H1 (cell line): Measurements from ENCODE around the gene PRDM10. TPM values are rescaled to one million over a fixed set of nuclear protein-coding genes. Genes with fewer than 3 reads are reported as not detected.

Experiments
- CTCF ChIA-PET: fragments of 300-600 bp; sonication (Branson Sonifier 250); formaldehyde crosslinking; loops from one replicate; lab custom pipeline; 2021; ENCODE audit not compliant: partially characterized antibody; lab: Charles Lee
- POLR2A ChIA-PET: fragments of 300-600 bp; sonication (Branson Sonifier 250); formaldehyde crosslinking; loops from one replicate; lab custom pipeline; 2021; ENCODE audit warnings: inconsistent platforms; ENCODE audit not compliant: partially characterized antibody; lab: Charles Lee
- DNase-seq, 2 experiments: peaks; one replicate each; pipeline versions ENCODE4 v3.0.0 to v3.0.0-alpha.2; 2010 to 2022; ENCODE audit warnings: low spot score in 2 of 2, low read depth in 1 of 2, mixed read lengths in 1 of 2
- FAIRE-seq: peaks from 2 replicates; lab custom pipeline; 2011; peaks lifted over from hg19 to GRCh38; lab: Jason Lieb, UNC
- H2AFZ ChIP-seq: 2 replicates; pipeline ENCODE4 v1.8.1; 2012; ENCODE audit warnings: low read length, inconsistent platforms
- H2AK5ac ChIP-seq: 2 replicates; pipeline ENCODE4 v1.6.1; 2013; ENCODE audit warnings: low read depth, low read length
- H2BK120ac ChIP-seq: replicated peaks from 2 replicates; pipeline ENCODE3; 2013; ENCODE audit warnings: low read depth, low read length, inconsistent platforms
- H2BK12ac ChIP-seq: 2 replicates; pipeline ENCODE4 v1.6.1; 2013; ENCODE audit warnings: low read depth, low read length
- H2BK15ac ChIP-seq: 2 replicates; pipeline ENCODE4 v1.6.1; 2013; ENCODE audit warnings: low read length
- H2BK20ac ChIP-seq: 2 replicates; pipeline ENCODE4 v1.6.1; 2013; ENCODE audit warnings: low read length
- H2BK5ac ChIP-seq: 2 replicates; pipeline ENCODE4 v1.6.1; 2013; ENCODE audit warnings: low read depth, low read length
- H3K14ac ChIP-seq: 2 replicates; pipeline ENCODE4 v1.6.1; 2013; ENCODE audit warnings: inconsistent platforms; ENCODE audit not compliant: insufficient read length
- H3K18ac ChIP-seq: 2 replicates; pipeline ENCODE4 v1.6.1; 2013; ENCODE audit warnings: low read length; ENCODE audit errors: extremely low read depth
- H3K23ac ChIP-seq: 2 replicates; pipeline ENCODE4 v1.6.1; 2013; ENCODE audit warnings: inconsistent platforms; ENCODE audit not compliant: insufficient read length
- H3K23me2 ChIP-seq: 2 replicates; pipeline ENCODE4 v1.6.1; 2013; ENCODE audit warnings: low read depth, low read length
- H3K27ac ChIP-seq: 2 replicates; pipeline ENCODE4 v1.6.1; 2011; ENCODE audit warnings: low read depth, low read length, inconsistent platforms
- H3K27me3 ChIP-seq, 4 experiments: replicated peaks in 1 of 4; 1 replicate in 1 of 4; 2 replicates in 3 of 4; pipeline versions ENCODE4 v1.6.1 to v1.8.1; 2011 to 2013; ENCODE audit warnings: low read length in 3 of 4, mild to moderate bottlenecking in 3 of 4, inconsistent platforms in 2 of 4, mixed read lengths in 2 of 4, moderate library complexity in 1 of 4; ENCODE audit not compliant: control insufficient read depth in 3 of 4, insufficient read depth in 3 of 4; ENCODE audit errors: extremely low read depth in 1 of 4
- H3K36me3 ChIP-seq, 4 experiments: 2 replicates each; pipeline versions ENCODE4 v1.6.1 to v1.8.1; 2011 to 2013; ENCODE audit warnings: mild to moderate bottlenecking in 4 of 4, low read length in 3 of 4, moderate library complexity in 2 of 4, control low read depth in 1 of 4, inconsistent platforms in 1 of 4; ENCODE audit not compliant: insufficient read depth in 4 of 4, control insufficient read depth in 2 of 4
- H3K4ac ChIP-seq: replicated peaks from 2 replicates; pipeline ENCODE3; 2013; ENCODE audit warnings: low read length, low read depth, mixed read lengths, inconsistent platforms; ENCODE audit not compliant: insufficient read length
- H3K4me1 ChIP-seq, 4 experiments: replicated peaks in 1 of 4; 1 replicate in 1 of 4; 2 replicates in 3 of 4; pipeline versions ENCODE4 v1.6.1 to v1.8.1; 2011 to 2013; ENCODE audit warnings: low read length in 3 of 4, inconsistent platforms in 2 of 4, mixed read lengths in 1 of 4; ENCODE audit not compliant: insufficient read depth in 4 of 4, control insufficient read depth in 3 of 4
- H3K4me2 ChIP-seq, 2 experiments: 2 replicates each; pipeline versions ENCODE4 v1.6.1 to v1.8.1; 2011 to 2013; ENCODE audit warnings: low read depth in 2 of 2, low read length in 2 of 2, control low read depth in 1 of 2, inconsistent platforms in 1 of 2, mild to moderate bottlenecking in 1 of 2; ENCODE audit not compliant: insufficient read depth in 1 of 2
- H3K4me3 ChIP-seq, 4 experiments: fragments of 200-600, 300-600 bp in 1 of 4; sonication (generic), shearing (Covaris generic), sonication (Bioruptor Twin) in 1 of 4; 2 replicates each; pipeline versions ENCODE4 v1.5.1 to v1.8.1; 2011 to 2016; ENCODE audit warnings: low read length in 4 of 4, low read depth in 3 of 4, control low read depth in 2 of 4, inconsistent platforms in 2 of 4, mild to moderate bottlenecking in 2 of 4, mixed read lengths in 1 of 4, moderate library complexity in 1 of 4; ENCODE audit not compliant: insufficient read depth in 2 of 4; ENCODE audit errors: extremely low read depth in 1 of 4
- H3K56ac ChIP-seq: replicated peaks from 2 replicates; pipeline ENCODE3; 2013; ENCODE audit warnings: low read depth, mild to moderate bottlenecking, mixed read lengths, low read length, inconsistent platforms; ENCODE audit not compliant: insufficient read length
- H3K79me1 ChIP-seq: 2 replicates; pipeline ENCODE4 v1.6.1; 2013; ENCODE audit warnings: low read depth, low read length, control low read depth
- H3K79me2 ChIP-seq, 2 experiments: 2 replicates each; pipeline versions ENCODE4 v1.6.1 to v1.8.1; 2012 to 2013; ENCODE audit warnings: low read length in 2 of 2, mild to moderate bottlenecking in 2 of 2, inconsistent platforms in 1 of 2; ENCODE audit not compliant: insufficient read depth in 2 of 2, control insufficient read depth in 1 of 2
- H3K9ac ChIP-seq, 4 experiments: replicated peaks in 1 of 4; 1 replicate in 1 of 4; 2 replicates in 3 of 4; pipeline versions ENCODE4 v1.6.1 to v1.8.1; 2011 to 2013; ENCODE audit warnings: low read depth in 3 of 4, low read length in 3 of 4, control low read depth in 2 of 4, mild to moderate bottlenecking in 2 of 4, moderate library complexity in 2 of 4, inconsistent platforms in 1 of 4; ENCODE audit errors: extremely low read depth in 1 of 4
- H3K9me3 ChIP-seq, 2 experiments: 2 replicates each; pipeline versions ENCODE4 v1.6.1 to v1.8.1; 2012 to 2013; ENCODE audit warnings: mild to moderate bottlenecking in 2 of 2, moderate library complexity in 2 of 2, control low read depth in 1 of 2, inconsistent platforms in 1 of 2, low read depth in 1 of 2, low read length in 1 of 2, mixed read lengths in 1 of 2; ENCODE audit not compliant: insufficient read depth in 2 of 2
- H4K20me1 ChIP-seq, 2 experiments: replicated peaks in 1 of 2; 2 replicates each; pipeline versions ENCODE3 to v1.8.1; 2011 to 2013; ENCODE audit warnings: inconsistent platforms in 2 of 2, low read length in 2 of 2, mild to moderate bottlenecking in 1 of 2; ENCODE audit not compliant: insufficient read depth in 2 of 2, control insufficient read depth in 1 of 2
- H4K5ac ChIP-seq: 2 replicates; pipeline ENCODE4 v1.6.1; 2013; ENCODE audit warnings: low read length, low read depth, mixed read lengths, inconsistent platforms; ENCODE audit not compliant: insufficient read length
- H4K8ac ChIP-seq: 2 replicates; pipeline ENCODE4 v1.8.0; 2013; ENCODE audit warnings: mild to moderate bottlenecking, moderate library complexity, low read length, inconsistent platforms; ENCODE audit not compliant: insufficient read depth; ENCODE audit errors: extremely low read depth
- H4K91ac ChIP-seq: replicated peaks from 2 replicates; pipeline ENCODE3; 2013; ENCODE audit warnings: low read length, mixed read lengths, inconsistent platforms; ENCODE audit not compliant: insufficient read length
- BCL11A ChIP-seq, 2 experiments: IDR thresholded peaks; one replicate each; pipeline ENCODE4 v1.6.1; 2011; ENCODE audit warnings: low read depth in 2 of 2, low read length in 2 of 2, mild to moderate bottlenecking in 2 of 2
- CEBPB ChIP-seq: IDR thresholded peaks from 2 replicates; pipeline ENCODE4 v1.6.1; 2012; ENCODE audit warnings: low read depth, low read length
- CTCF ChIP-seq, 3 experiments: IDR thresholded peaks; 1 replicate in 2 of 3; 2 replicates in 1 of 3; pipeline versions ENCODE4 v1.5.1 to v1.6.1; 2011; ENCODE audit warnings: low read length in 3 of 3, mild to moderate bottlenecking in 3 of 3, inconsistent platforms in 2 of 3, low read depth in 1 of 3, moderate library complexity in 1 of 3; ENCODE audit not compliant: insufficient read depth in 1 of 3; ENCODE audit errors: control extremely low read depth in 1 of 3
- EP300 ChIP-seq, 2 experiments: IDR thresholded peaks; 1 replicate in 1 of 2; 2 replicates in 1 of 2; pipeline ENCODE4 v1.6.1; 2011 to 2012; ENCODE audit warnings: low read depth in 2 of 2, low read length in 2 of 2, mild to moderate bottlenecking in 2 of 2, borderline replicate concordance in 1 of 2, inconsistent platforms in 1 of 2, moderate library complexity in 1 of 2
- GTF2F1 ChIP-seq: IDR thresholded peaks from 2 replicates; pipeline ENCODE4 v1.6.1; 2012; ENCODE audit warnings: low read depth, low read length, improper control_type of control experiment, borderline replicate concordance
- MAFK ChIP-seq: IDR thresholded peaks from 2 replicates; pipeline ENCODE4 v1.6.1; 2012; ENCODE audit warnings: low read depth, mild to moderate bottlenecking, improper control_type of control experiment, low read length
- NRF1 ChIP-seq: IDR thresholded peaks from 2 replicates; pipeline ENCODE4 v1.6.1; 2011; ENCODE audit warnings: mild to moderate bottlenecking, low read depth, low read length, improper control_type of control experiment
- SAP30 ChIP-seq: fragments of 300-600 bp; sonication (generic); IDR thresholded peaks from 2 replicates; pipeline ENCODE4 v1.7.1; 2012; ENCODE audit warnings: low read length, moderate library complexity, mild to moderate bottlenecking, inconsistent platforms; ENCODE audit not compliant: insufficient read depth, insufficient replicate concordance
- SIRT6 ChIP-seq: IDR thresholded peaks from one replicate; pipeline ENCODE4 v1.7.1; 2012; ENCODE audit warnings: low read length, inconsistent platforms
- SRF ChIP-seq: IDR thresholded peaks from 2 replicates; pipeline ENCODE4 v1.6.1; 2011; ENCODE audit warnings: mild to moderate bottlenecking, low read depth, low read length, moderate library complexity
- WGBS, 2 experiments: shearing (Covaris generic) in 1 of 2; methylation state at CpG; one replicate each; pipeline versions ENCODE4 v1.1.6 to v1.1.7; 2013 to 2015; ENCODE audit warnings: low lambda C conversion rate in 2 of 2, mixed read lengths in 2 of 2, inconsistent platforms in 1 of 2, low coverage in 1 of 2, missing lambda C conversion rate in 1 of 2; ENCODE audit not compliant: insufficient replicate concordance in 2 of 2, insufficient coverage in 1 of 2, insufficient read length in 1 of 2; ENCODE audit errors: extremely low coverage in 1 of 2, missing lambda C conversion rate in 1 of 2; 5-methylcytosine and 5-hydroxymethylcytosine counted together
- polyA plus RNA-seq, 7 experiments: library from polyadenylated mRNA; depleted of rRNA in 3 of 7; stranded (reverse) in 5 of 7; unstranded in 2 of 7; fragments of >200 nt in 5 of 7; fragments of 200-250 nt in 2 of 7; gene quantifications; 1 replicate in 5 of 7; 2 replicates in 1 of 7; 4 replicates in 1 of 7; pipeline versions ENCODE4 v1.2.1 to v1.2.3, GENCODE V29; 2011 to 2013; ENCODE audit warnings: missing spikeins in 2 of 7, mixed read lengths in 2 of 7
- total RNA-seq: library from RNA; stranded (reverse); fragmentation: NEBNext Ultra II Directional; extraction: Animal tissue kit (Norgen Biotek cat#: 25700); gene quantifications from 2 replicates; pipeline ENCODE4 v1.2.1, GENCODE V29; 2021

PRDM10 gene
- total and polyA plus RNA-seq, 2 of the 8 experiments (the other 6 are each of a cell fraction or from before 2014, with no cell fraction given): 15.5 to 19.2 TPM

- H3K9me3 ChIP-seq: no peaks in the 10 kb centered on the region
- H3K4me2 ChIP-seq: no peak overlapping the region
- no peak overlapping the region for H2BK15ac ChIP-seq
- 86% methylated on average over 7 of the region's 7 CpGs; no CpG with 5 or more reads in 1 of the 2 experiments for WGBS, 2 experiments
- no peak overlapping the region for H3K23ac ChIP-seq
- H3K4ac ChIP-seq: no peak overlapping the region
- H3K79me1 ChIP-seq: no peaks in the 10 kb centered on the region
- H3K4me1 ChIP-seq: peaks cover 0 to 4% (median 1%) of the 10 kb centered on the region in 4 experiments; a peak in 3 of 7 replicates
- no peak overlapping the region for H3K56ac ChIP-seq
- H2BK120ac ChIP-seq: no peak overlapping the region
- H3K9ac ChIP-seq: no peak overlapping the region
- no peak overlapping the region for H2AK5ac ChIP-seq
- POLR2A ChIA-PET: interaction anchor here (0.6 to 0.9 kb wide), 2 partner anchors 14 to 380 kb away, joined by 4 to 5 read pairs; no protein-coding TSS in a partner anchor
- H3K27me3 ChIP-seq: no peaks in the 10 kb centered on the region
- no peaks in the 10 kb centered on the region for H3K23me2 ChIP-seq
- H4K8ac ChIP-seq: no peak overlapping the region
- no peak overlapping the region for H3K14ac ChIP-seq
- no peak overlapping the region for H3K4me3 ChIP-seq
- H4K20me1 ChIP-seq: no peaks in the 10 kb centered on the region
- no peak overlapping the region for H4K5ac ChIP-seq
- no peak overlapping the region for H2AFZ ChIP-seq
- H2BK12ac ChIP-seq: no peak overlapping the region
- no peak overlapping the region for H4K91ac ChIP-seq
- no peaks in the 10 kb centered on the region for H3K79me2 ChIP-seq
- CTCF ChIA-PET: interaction anchor here (1.2 to 4.0 kb wide), 3 partner anchors 14 to 199 kb away, joined by 3 to 15 read pairs (median 8); no protein-coding TSS in a partner anchor
- FAIRE-seq (no peak), DNase-seq (no peak)
- no peak overlapping the region for H2BK20ac ChIP-seq
- H3K27ac ChIP-seq: no peak overlapping the region
- no peak overlapping the region for H2BK5ac ChIP-seq
- peaks cover 0 to 17% (median 10%) of the 10 kb centered on the region in 4 experiments; a peak in 5 of 8 replicates for H3K36me3 ChIP-seq
- no peak overlapping the region for H3K18ac ChIP-seq
- TF ChIP-seq CTCF (IDR thresholded peaks at IDR 0.05; ENCODE audit: control extremely low read depth in 1 of 3, insufficient read depth in 1 of 3, low read depth in 1 of 3, low read length in 3 of 3) (no peak), NRF1 (no peak), GTF2F1 (no peak), MAFK (no peak), SIRT6 (no peak), EP300 (IDR thresholded peaks at IDR 0.05; ENCODE audit: borderline replicate concordance in 1 of 2, low read depth in 2 of 2, low read length in 2 of 2) (no peak), CEBPB (no peak), BCL11A (IDR thresholded peaks at IDR 0.05; ENCODE audit: low read depth in 2 of 2, low read length in 2 of 2) (no peak), SRF (no peak), SAP30 (no peak)
Observed at GRCh38 chr11:129932381-129933067, 70.1 kb downstream of the PRDM10 start.
